CD4-positive, alpha-beta T cell treated with Interferon alpha-2 for 1 hour (primary cell): ENCODE measurements around the gene RNF208.

Experiments
- DNase-seq, 2 donors: peaks; one replicate each; pipeline ENCODE4 v3.0.0-alpha.2; 2020 to 2022

The RNF208 gene

DNA sequence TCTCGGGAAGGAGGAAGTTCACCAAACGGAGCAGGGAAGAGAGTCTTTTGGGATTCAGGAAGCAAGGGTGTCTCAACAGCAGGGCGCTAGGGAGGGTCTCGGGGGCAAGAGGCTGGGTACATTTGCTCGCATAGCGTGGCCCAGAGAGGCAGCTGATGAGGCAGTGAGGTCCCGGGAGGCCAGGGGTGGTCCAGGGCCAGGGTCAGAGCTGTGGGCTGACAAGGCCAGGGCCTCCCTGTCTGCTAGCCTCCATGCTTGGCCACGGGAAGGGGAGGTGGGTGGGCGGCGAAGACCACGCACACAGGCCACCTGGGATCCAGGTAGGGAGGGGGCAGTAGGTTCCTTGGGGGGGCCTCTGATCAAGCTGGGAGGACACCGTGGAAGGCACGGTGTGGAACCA, 10.5 kb downstream of the RNF208 start:
- DNase-seq = no peak

DNA sequence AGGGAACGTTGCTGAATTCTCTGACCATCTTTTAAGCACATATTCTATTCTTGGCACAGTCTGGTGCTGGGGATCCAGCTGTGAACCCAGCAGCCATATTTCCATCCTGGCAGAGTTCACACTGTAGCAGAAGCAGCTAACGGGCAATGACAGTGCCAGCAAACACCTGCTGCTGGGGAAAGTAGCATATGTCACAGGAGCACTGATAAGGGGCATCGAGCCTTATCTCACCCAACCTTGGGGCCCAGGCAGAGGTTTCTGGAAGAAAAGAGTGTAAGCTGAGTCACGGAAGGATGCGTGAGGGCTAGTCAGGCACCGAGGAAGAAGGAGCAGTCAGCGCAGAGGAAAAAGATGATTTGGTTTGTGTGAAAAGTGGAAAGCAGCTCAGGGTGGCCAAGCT, 15.4 kb downstream of the RNF208 start:
- DNase-seq = no peak

DNA sequence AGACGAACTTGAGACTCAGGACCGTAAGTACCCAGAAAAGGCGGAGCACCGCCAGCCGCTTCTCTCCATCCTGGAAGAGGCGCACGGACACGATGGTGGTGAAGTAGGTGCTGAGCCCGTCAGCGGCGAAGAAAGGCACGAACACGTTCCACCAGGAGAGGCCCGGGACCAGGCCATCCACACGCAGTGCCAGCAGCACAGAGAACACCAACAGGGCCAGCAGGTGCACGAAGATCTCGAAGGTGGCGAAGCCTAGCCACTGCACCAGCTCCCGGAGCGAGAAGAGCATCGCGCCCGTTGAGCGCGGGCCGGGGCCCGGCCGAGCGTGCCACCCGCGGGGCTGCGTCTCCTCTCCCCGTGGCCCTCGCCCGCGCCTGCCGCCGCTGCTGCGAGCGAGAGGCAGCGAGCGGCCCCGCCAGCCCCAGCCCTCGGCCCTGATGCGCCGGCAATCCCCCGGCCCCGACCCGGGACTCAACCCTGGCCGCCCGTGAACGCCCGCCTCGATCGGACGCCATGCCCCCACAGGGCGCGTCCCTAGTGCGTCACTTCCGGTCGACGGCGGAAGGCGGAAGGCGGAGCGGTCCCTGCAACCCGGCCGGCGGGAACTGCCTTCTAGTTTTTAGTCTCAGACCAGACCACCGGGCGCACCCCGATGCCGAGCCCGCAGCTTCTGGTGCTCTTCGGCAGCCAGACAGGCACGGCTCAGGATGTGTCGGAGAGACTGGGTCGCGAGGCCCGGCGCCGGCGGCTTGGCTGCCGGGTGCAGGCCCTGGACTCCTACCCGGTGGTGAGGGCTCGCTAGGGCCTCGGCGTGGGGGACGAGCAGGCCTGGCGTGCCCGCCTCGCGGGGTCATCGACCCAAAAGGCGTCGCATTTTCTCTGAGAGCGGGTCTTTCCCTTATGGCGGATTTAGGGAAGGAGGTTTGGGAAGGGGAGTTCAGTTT, 16.6 kb downstream of the RNF208 start, which contains the start of the genes NDOR1 and TMEM203:
TSS of gene NDOR1 (plus strand) at position 575 of the 944 bp plus-strand sequence. CDS start at position 653, 78 bp downstream.
TSS of gene TMEM203 (minus strand) at position 523 of the 944 bp plus-strand sequence. CDS start at position 289, 234 bp downstream.
- peak; percentile 87 to 93 for DNase-seq

DNA sequence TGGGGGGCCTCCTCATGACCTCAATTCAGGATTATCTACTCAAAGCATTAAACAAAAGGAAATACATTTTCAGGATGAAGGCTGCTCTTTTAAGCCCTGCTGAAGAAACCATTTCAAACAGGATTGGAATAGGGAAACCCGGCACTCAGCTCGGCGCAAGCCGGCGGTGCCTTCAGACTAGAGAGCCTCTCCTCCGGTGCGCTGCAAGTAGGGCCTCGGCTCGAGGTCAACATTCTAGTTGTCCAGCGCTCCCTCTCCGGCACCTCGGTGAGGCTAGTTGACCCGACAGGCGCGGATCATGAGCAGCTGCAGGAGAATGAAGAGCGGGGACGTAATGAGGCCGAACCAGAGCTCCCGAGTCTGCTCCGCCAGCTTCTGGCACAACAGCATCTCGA, 17.3 kb downstream of the RNF208 start:
- no peak for DNase-seq

DNA sequence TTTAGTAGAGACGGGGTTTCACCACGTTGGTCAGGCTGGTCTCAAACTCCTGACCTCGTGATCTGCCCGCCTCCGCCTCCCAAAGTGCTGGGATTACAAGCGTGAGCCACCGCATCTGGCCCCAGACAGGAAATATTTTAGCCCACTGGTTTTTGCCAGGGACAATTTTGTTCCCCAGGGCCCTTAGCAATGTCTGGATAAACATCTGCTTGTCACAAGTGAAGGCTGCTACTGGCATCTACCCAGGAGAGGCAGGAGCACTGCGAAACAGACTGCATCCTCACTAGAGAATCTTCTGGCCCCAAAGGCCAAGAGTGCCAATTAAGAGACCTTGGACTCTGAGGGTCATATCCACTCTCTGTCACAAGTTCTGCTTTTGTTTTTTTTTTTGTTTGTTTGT, 19.1 kb downstream of the RNF208 start:
- no peak for DNase-seq

DNA sequence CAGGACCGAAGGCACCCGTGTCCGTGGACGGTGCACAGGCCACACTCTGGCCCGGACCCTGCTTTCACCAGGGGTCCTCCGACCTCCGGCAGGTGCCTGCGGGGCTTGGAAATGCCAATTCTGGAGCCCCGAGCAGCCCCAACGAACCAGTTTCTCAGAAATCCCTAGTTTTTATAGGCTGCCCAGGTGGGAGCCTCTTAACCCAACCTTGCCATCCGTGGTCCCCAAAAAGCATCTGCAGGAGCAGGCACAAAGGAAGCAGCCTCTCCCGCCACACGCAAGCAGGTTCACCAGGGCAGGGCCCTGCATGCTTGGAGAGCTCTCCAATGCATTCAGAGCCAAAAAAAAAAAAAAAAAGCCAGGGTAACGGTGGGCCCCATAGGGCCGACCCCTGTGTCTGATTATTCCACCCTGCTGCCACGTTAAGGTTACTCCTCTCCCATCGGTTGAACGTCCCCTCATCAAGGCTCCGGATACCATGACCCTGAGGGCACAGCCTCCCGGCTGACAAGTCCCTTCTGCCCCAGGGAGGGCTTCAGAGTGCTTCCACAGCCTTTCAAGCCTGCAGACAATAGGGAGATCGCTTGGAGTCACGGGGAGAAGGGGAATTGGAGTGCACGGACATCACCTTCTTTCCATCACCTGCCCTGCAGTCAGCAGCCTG, 20.7 kb downstream of the RNF208 start:
- no peak for DNase-seq

DNA sequence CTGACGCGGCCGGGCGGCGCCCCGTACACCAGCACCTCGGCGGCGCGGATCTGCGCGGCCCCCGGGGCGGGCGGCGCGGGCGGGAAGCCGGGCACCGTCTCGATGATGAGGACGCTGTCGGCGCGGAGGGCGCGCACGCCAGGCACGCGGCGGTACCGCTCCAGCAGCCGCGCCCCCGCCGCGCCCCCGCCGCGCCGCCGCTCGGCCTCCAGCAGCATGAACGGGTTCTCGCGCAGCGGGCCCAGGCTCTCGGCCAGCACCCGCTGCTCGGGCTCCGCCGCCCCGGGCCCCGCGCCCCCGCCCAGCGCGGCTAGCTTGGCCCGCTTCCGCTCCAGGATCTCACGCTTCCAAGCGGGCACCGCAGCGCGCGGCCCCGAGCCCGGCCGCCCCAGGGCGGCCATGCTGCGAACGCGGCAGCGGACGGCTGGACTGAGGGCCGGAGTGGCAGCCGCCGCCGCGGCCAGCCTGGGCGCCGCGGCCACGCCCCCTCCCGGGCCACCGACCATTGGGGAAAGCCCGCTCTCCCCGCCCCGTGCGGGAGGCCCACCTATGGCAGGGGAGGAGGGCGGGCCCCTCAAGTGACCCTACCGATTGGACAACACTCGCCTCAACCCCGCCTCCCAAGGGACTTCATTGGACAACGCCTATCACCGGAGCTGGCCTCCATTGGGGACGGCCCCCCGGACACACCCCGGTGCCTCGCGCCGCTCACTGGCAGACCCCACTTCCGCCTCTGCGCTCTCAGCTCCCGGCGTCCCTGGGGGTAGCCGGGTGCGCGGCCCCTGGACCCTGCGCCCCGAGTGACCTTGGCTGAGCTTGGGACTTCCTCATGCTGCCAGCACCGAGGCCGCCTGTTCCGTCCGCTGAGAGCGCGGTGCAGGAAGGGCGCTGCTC, 21.5 kb downstream of the RNF208 start, which contains the start of gene TPRN:
TSS of gene TPRN (minus strand) at position 431 of the 894 bp plus-strand sequence. CDS start at position 401, 30 bp downstream.
- peak; percentile 98 to 99 for DNase-seq

DNA sequence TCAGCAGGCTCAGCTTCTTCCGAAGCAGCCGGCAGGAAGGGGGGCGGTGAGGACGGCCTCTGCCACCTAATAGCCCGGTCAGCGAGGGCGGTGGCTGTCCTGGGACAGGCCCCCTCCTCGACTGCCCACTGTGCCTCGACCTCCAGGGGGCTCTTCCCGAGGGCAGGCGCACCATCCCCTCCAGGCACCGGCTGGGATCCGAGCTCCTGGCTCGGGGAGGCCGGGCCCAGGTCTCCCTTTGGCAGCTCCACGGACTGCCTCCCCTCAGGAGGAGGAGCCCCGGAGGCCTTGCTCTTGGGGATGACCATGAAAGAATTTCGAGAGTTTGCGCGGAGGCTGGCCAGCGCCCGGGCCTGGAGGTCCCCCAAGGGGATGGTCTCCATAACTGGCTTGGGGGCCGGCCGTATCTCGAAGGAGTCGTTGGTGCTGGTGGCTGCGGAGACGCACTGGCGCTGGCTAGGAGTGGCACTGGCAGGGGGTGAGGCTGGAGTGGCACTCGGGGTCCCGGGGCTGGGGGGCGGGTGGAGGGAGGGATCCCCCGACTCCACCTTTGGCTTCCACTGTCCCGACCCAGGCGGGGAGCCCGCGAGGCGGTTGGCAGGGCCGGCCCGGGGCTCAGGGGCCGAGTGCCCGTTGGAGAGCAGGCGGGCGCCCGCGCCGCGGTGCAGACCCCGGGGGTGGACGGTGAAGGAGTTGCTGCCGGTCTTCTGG, 22.5 kb downstream of the RNF208 start:
- no peak for DNase-seq

DNA sequence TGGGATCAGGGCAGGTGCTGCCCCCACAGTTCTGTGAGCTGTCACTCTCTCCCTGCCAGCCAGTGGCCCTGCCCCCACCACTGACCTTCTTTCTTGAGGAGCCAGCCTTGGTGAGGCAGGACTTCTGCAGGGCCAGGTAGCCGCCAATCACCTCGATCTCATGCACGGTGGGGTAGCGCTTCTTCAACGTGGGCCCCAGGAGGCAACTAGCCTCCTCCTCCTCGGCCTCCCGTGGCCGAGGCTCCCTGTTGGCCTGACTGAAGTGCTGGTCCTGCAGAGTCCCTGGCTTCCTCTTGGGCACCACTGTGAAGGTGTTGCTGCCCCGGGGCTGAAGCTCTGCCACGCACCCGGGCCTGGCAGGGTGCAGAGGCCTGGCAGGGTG, 23.1 kb downstream of the RNF208 start:
- DNase-seq = no peak

DNA sequence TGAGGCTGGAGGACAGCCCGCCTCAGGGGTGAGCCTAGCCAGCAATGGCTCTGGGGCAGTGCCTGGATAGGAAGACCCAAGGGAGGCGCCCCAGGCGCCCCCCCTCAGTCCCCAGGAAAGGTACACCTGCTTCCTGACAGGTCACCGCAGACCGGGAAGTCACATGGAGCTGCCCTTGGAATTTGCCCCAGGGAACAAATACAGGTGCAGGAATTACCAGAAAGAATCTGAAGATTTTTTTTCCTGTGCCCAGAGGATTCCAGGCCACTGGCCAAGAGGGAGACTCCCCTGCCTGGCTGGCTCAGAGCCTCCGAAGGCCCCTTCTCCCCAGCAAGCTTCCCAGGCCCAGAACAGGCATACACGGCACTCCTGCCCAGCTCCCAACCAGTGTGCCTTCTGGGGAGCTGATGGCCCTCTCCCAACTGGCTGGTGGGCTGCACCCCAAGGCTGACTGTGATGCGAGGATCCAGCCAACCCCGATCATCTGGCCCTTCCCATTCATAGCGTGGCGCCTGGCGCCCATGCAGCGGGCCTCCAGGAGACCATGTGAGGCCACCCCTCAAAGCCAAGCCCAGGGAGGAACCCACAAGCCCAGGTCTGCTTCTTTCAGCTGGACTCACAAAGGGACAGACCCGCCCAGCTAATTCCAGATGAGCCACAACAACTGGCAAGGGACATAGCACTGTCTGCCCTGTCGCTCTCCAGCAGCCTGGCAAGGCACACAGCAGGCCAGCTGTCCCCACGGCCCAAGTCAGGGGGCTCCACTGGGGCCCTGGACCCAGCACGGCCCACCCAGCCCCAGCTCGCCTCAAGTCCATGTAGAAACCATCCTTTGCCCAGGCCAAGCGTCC, 23.8 kb downstream of the RNF208 start:
- no peak for DNase-seq

DNA sequence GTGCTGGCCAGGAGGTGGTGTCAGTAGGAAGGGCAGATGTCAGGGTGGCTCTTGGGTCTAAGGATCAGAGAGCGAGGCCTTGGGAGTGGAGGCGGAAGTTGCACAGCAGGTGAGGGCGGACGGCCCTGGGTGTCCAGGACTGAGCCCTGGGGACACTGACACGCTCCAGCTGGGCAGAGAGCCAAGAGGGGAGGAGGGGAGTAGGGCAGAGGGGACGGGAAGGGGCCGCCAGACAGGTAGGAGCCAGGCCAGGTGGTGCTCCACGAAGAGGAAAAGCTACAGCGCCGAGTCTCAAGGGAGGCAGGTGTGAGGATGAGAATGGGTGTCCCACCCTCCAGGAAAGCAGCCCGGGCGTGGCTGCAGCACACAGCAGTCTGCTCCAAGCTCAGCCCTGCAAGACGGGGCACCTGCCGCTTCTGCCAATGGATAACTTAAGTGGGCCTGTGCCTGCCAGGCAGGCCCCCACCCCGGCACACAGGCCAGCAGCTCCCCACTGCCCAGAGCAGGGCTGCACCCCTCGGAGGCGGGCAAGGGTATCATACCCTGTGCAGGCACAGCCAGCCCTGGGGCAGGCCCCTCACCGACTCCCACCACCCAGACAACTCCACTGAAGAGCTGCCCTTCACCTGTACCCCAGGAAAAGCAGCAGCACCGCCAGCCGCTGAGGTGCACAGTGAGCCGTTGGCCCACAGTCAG, 26.4 kb downstream of the RNF208 start:
- DNase-seq = no peak

DNA sequence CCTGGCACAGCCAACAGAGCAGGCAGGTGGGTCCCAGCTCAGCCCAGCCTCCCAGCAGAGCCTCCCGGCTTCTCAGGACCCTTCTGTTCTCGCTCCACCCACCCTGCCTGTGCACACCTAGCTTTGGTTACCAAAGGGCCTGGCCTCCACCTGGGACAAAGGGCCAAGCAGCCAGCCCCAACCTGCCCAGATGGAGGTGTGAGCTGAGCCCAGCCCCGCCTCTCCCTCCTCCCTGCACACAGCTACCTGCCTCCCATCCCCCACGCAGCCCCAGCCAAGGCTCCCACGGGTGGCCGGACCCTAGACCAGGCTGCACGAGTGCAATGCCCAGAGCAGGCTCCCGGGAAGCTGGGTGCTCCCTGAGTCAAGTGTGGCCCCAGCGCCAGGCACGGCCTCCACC, 27.1 kb downstream of the RNF208 start:
- no peak for DNase-seq

DNA sequence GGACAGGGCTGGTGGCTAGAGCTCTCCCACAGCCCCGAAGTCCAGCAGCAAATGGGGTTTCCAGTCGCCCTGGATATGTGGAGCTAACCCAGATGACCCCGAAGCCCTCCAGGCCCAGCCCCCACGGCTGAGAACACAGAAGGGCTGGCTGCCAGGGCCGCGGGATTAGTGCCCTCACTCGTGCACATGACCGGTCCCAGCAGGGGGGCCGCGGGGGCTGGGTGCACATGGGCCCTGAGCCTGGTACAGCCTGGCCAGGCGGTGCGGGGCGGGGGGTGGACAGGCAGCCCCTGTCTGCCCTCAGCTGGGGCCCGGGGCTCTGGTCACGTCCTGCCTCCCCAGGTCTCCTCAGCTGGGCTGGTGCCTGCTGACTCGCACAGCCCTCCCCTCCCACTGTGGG, 27.7 kb downstream of the RNF208 start:
- no peak for DNase-seq

DNA sequence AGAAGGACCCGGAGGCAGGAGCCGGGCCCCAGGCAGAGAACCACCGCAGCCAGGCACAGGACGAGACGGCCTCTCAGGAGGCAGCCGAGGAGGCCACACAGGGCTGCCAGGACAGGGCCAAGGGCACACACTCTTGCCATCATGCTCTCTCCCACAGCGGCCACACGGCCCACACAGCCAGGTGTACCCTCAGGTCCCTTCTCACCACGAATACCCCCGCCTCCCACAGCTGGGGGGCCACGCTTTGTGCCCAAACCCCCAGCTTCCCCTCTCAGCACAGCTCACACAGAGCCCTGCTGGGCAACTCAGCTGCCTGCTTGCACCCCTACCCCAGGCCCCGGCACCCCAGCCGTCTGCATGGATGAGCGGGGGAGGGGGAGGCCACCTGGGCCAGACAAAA, 28.3 kb downstream of the RNF208 start:
- DNase-seq = no peak

DNA sequence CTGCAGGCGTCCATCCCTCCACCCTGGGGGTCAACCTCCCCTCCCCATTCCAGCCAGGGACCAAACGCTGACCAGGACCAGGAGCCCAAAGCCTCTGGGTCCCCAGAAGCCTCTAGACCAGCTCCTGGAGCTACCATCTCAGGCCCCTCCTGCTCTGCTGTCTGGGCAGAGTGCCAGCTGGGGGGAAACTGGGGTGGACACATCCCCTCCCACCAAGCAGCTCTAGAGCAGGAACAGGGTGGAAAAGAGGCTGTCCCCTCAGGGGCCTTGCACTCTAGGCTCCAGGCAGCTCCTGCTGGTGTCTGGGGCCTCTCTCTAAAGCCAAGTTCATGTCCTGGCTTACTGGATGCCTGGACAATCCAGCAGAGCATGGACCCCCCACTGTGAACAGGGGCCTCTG, 29.2 kb downstream of the RNF208 start:
- no peak for DNase-seq

DNA sequence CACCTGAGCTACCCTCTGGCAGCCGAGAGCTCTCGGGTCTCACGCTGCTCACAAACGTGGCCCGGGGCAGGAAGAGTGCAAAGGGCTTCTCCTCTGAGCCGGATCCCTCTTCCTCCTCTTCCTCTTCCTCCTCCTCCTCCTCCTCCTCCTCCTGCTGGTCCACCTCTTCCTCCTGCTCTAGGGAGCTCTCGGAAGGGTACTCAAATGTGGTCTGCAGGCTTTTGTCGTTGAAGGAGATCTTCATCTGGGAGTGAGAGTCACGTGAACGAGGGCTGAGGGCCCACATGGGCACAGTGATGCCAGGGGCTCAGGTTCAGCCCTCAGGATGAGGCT, 29.6 kb downstream of the RNF208 start:
- DNase-seq = no peak

DNA sequence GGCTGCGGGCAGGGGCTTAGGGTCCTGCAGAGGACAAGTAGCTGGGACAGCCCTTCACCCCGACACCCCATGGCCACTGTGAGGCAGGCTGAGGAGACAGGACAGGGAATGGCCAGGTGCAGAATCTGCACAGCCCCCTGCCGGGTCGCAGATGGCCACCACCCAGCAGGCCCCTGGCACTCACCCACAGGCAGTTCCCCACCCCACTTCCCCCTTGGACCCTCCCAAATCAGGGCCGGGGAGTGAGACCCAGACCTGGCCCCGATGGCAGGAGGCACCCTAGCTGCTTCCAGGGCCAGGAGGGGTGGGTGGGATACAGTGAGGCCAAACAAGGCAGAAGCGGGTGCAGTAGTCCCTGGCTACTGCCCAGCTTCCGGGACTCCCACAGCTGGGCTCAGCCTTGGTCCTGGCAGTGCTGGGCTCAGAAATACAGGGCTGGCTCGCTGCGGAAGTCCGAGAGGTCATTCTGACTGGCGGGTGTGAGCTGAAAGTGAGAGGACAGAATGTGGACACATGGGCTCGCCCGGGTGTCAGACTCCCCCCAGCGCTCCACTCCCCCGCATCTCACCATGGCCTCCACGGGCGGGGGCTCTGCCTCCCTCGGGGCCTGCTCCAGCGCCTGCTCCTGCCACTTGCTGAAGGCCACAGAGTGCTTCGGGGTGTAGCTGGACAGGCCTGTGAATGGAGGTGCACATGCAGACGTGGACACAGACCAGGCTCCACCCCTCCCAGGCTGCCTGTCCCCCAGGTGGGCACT, 30.2 kb downstream of the RNF208 start:
- DNase-seq = no peak

DNA sequence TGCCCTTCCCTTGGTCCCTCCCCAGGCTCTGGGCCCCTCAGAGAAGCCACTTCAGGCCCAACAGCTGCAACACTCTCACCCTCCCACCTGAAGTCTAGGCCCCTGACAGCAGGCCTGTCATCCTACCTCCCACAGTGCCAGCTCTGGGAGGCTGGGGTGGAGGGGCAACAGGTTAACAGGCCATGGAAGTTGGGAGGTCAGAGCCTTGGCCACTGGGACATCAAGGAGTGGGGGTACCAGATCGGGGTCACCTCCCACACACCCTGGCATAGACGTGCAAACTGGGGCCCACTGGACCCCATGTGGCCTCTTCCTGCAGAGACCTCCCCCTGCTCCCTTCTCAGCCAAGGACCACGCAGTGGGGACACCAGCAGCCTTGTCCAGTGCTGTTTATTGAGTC, 30.8 kb downstream of the RNF208 start:
- no peak for DNase-seq

DNA sequence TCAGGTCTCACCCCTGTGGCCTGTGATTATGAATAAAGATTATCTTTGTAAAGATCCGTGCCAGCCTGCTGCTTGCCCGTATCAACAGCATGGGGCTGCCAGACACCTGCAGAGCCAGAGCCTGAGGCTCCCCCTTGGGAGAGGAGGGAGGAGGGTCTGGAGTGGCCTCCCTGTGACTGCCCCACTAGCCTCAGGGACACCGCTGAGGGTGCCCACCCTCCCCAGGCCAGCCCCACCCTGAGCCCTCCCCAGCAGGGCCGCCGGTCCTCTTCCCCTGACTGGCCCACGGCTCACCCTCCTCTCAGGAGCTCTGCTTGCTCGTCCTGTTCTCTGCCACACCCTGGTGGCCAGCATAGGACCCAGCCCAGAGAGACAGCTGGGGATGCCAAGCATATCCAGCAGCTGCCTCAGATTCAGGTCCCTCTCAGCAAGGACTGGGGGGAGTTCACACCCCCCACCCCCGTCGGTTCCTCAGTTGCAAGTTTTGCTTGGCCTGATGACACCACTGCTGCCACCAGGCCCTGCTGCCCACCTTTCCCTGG, 31.7 kb downstream of the RNF208 start:
- no peak for DNase-seq
